NCI-H2081 (cell line): ENCODE data around the gene STOML2.
"Not testable (repeated sequence)": the region's sequence is repeated elsewhere in the genome, so short reads cannot be mapped to it uniquely, and the experiment has no call there.

Experiments used
- DNase-seq, 2 experiments: peaks; one replicate each; lab custom pipeline; 2025; lab: John Stamatoyannopoulos, UW

STOML2 gene

GRCh38 chr9:35102769-35103659 is at the start of gene STOML2:
TSS of gene STOML2 (minus strand) at chr9:35103131. CDS start at chr9:35103094, 37 bp downstream.
- DNase-seq, result peak; percentile 97 to 98

DNA sequence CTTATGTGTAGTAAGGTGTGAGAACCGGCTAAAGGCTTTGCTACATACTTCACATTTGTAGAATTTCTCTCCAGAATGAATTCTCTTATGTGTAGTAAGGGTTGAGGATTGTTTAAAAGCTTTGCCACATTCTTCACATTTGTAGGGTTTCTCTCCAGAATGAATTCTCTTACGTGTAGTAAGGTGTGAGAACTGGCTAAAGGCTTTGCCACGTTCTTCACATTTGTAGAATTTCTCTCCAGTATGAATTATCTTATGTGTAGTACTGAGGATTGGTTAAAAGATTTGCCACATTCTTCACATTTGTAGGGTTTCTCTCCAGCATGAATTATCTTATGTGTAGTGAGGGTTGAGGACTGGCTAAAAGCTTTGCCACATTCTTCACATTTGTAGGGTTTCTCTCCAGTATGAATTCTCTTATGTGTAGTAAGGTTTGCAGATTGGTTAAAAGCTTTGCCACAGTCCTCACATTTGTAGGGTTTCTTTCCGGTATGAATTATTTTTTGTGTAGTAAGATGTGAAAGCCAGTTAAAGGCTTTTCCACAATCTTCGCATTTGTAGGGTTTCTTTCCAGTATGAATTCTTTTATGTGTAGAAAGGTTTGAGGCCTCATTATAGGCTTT is 45.1 kb upstream of the STOML2 start:
- DNase-seq, result not testable (repeated sequence)

- no peak for DNase-seq
These were observed 39.1 kb upstream of the STOML2 start for GRCh38 chr9:35142037-35142436.

DNA sequence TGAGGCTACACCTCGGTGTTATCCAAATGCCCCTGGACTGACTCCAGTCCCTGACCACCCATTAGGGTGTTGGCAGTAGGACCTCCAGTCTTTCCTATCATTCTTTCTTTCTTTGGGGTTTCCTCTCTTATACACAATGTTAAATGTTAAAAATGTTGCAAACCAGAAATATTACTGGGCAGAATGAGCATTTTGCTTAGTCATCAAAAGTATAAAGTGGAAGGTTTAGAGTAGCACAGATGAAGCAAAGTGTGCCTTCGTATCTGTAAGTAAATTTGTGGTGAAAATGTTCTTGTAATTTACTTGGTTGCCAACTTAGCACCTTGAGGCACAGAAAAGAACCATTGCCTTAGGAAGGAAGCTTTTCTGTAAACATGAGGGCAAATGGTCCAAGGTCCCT is 37.2 kb upstream of the STOML2 start:
- DNase-seq, result no peak

DNA sequence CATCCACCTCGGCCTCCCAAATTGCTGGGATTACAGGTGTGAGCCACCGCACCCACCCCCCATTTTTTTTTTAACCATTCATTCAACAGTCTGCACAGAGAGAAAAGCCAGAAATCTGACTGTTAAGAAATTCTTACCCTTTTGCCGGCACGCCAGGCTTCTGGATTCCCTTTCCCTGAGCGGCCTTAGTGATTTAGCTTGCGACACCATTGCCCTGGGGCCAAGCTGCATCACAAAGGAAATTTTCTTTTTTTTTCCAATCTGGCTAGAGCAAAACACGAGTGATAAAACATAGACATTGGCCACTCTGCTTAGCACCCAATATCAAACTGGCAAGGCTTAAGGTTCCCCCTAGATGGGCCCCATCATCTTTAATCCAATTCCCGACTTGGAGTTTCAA is 33.9 kb upstream of the STOML2 start:
- no peak for DNase-seq

- DNase-seq, result no peak
These were observed 33.1 kb upstream of the STOML2 start for GRCh38 chr9:35135988-35136387.

GRCh38 chr9:35134920-35135319 is 32.0 kb upstream of the STOML2 start:
- no peak for DNase-seq

GRCh38 chr9:35116898-35117551 is 14.1 kb upstream of the STOML2 start:
- peak; percentile 90 to 92 for DNase-seq

DNA sequence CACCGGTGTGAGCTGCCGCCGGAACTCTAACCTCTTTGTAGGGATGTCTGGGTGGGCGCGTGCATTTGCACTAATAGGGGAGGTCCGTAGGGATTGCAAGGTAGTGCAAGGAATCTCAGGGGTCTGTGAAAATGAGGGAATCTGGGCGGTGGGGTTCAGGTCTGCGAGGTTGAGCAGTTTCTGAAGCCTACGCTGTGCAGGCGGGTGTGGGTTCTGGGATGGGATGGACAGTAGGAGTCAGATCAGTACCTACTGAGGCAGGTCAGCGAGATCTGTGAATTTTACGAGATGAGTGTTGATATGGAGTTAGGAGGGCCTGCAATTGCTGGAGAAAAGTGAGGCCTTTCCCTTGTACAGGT is 13.6 kb upstream of the STOML2 start:
- DNase-seq, result no peak

DNA sequence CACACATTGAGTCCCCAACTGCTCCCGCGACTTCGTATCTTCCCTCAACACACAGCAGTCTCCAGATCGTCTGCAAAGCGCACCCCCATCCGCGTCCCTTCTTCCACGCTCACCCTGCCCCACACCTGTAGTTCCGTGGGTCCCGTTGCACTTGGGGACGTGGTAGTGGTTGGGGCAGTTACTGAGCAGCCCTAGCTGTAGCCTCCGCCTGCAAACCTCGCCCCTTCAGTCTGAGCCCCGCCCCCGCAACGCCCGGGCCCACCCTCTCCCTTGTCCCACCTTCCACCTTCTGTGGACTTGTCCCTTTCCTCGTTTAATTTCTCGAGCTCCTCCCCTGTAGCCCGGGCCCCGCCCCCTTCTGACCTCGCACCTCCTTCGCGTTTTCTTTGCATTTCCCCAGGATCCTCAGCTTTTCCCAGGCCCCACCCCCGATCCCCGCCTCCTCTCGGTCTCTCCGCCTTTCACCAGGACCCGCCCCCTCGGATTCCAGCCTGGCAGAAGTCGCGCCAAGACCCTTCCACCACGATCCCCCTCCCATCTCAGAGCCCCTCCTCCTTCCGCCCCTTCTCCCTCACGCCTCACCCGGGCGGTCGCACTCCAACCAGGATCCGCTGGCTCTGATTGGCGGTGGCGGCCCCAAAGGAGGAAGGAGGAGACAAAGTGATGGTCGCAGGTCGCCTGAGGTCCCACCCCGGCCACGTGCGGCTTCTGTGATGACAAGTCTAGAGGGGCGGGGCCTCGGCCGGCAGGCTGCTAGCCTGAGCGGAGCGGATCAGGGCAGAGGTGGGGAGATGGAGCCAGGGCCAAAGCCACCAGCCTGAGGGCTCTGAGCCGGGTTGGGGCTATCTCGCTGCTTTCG is 13.0 kb upstream of the STOML2 start, which contains the start of gene ATOSB:
Gene ATOSB (minus strand): TSS at position 183 of the 859 bp plus-strand sequence. CDS start 7,588 bp downstream, outside the sequence.
- DNase-seq, result peak; percentile 93 to 94

GRCh38 chr9:35114840-35115628 is 12.1 kb upstream of the STOML2 start:
- no peak for DNase-seq

- DNase-seq, result peak; percentile 10 to 36
These were observed 11.3 kb upstream of the STOML2 start for GRCh38 chr9:35114113-35114839.

GRCh38 chr9:35112257-35113020 is 9.5 kb upstream of the STOML2 start:
- no peak for DNase-seq

- DNase-seq, result peak; percentile 98 to 99
These were observed 8.3 kb upstream of the STOML2 start for GRCh38 chr9:35111001-35111933.

DNA sequence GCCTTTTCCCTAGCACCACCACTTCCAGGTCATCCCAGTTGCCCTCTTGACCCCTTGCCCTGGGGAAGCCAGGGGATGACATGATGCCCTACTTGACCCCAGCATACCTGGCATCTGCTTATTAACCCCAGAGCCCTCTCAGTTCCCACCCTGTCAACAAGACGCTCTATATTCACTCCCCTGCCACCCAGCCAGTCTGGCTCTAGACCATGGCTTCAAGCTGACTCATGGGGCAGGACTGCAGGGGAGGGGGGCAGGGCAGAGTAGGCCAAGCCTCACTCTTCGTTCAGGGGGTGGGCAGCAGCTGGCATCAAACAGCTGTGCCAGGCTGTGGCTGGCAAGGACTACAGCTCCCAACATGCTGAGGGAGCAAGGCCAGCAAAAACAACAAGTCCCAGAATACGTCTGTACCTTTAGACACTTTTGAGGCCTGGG is 7.4 kb upstream of the STOML2 start:
- DNase-seq, result no peak

DNA sequence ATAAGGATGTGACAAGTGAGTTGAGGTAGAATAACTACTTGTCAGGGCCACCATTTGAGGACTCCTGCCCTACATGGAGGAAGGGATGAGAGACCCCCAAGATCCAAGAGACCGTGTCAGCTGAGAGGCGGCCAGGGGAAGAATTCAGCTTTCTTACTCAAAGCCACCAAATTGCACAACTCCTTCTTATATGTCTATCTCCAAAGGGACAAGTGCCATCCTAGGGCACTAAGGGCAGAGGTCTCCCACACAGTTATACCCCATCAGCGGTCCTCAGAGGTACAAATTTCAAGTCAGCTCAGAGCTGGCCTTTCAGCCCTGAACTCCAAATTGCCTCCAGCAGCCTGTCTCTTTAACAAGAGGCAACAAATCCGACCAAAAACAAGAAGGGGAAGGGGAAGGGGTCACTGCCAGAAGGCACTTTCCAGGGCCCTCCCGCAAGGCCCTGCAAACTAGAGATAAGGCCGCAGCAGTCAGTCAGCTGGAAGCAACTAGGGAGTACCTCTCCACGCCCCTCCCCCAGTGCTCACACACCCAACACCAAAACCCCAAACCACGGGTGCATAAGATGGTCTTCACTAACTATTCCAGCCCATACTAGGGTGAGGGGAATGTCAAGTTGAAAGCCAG is 6.1 kb upstream of the STOML2 start:
- no peak for DNase-seq

DNA sequence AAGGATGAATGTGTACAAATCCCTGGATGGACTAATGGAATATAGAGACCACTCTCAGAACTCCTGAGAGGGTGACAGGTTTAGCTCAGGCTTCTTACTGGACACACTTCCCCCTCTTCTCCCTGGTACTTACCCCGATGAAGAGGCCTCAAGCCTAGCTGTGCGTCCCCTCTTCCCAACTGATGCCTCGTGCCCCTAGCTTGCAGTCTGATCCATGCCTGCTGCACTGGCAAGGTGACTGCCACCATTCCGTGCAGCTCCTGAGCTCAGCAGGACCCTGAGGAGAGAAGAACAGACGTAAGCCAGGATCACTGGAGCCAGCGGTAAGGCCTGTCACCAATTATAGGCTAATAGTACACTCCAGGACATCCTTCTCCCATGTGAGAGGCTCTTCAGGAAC is 5.5 kb upstream of the STOML2 start:
- no peak for DNase-seq
